ENCODE data around the gene GRWD1. TPM values are rescaled to one million over a fixed set of nuclear protein-coding genes. Genes with fewer than 3 reads are reported as not detected.
A peak's percentile ranks its signal among the peaks of the same experiment; 100 is the strongest.

Gene GRWD1
- total RNA-seq, 1 experiment from 2014 or later, result 77.4 TPM

DNA sequence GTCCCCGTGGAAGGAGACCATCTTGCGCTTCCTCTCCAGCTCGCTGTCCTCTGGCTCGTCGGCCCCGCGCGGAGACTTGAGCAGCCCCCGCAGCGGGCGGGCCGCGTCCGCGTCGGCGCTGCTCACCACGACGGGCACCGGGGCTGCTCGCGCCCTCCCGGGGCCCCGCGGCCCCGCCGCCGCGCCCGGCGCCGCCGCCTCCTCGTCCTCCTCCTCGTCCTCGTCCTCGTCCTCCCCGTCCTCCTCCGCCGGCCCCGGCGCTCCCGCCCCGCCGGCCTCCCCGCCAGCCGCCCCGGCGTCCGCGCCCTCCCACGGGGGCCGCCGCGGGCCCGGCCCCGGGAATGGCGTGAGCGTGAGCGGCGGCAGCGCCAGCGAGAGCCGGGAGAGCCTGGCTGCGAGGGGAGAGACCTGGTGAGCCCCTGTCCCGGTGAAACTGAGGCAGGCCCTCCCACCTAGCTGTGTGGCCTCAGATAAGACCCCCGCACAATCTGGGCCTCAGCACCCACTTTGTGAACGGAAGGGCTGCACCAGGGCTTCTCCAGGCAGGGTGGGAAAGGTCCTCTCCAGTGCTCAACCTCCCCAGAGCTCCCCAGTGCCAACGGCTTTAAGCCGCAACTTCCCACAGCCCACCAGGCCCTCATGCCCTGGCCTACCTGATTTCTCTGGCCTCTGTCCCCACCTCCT, 48.1 kb downstream of the GRWD1 start:
- Histone ChIP-seq H3K4me1 (peaks cover 15% of the 10 kb centered on the region), H3K9me3 (no peaks in the 10 kb centered on the region), H3K36me3 (ENCODE audit: control insufficient read depth, insufficient read depth, low read length) (no peaks in the 10 kb centered on the region; the same call in 1 of the 2 replicates), H3K4me3 (ENCODE audit: low read depth, low read length) (peak overlapping the region; percentile 77), H3K27me3 (replicated peaks; ENCODE audit: control insufficient read depth, insufficient read depth, low read length) (no peaks in the 10 kb centered on the region)
- Mint-ChIP-seq H3K27me3 (ENCODE audit: insufficient read depth, unreplicated experiment) (no peaks in the 10 kb centered on the region), H3K36me3 (ENCODE audit: insufficient read depth, unreplicated experiment) (peaks cover 58% of the 10 kb centered on the region), H3K4me1 (ENCODE audit: low read depth, unreplicated experiment) (peaks cover 33% of the 10 kb centered on the region), H3K9me3 (ENCODE audit: unreplicated experiment) (no peaks in the 10 kb centered on the region), H3K4me3 (ENCODE audit: unreplicated experiment) (peak overlapping the region; percentile 64), H3K27ac (ENCODE audit: unreplicated experiment) (peak overlapping the region; percentile 81)
- intact Hi-C loops (cut with micrococcal nuclease; ENCODE audit: unreplicated experiment), result loop anchor here (1.0 to 2.0 kb wide), 4 partner anchors 8 to 90 kb away; partner anchors contain the start of genes CYTH2 and GRWD1
- no TSS peak for BruUV-seq (replicated peaks)
- CTCF ChIA-PET, result interaction anchor here (0.6 to 1.9 kb wide), 18 partner anchors 8 to 172 kb away, joined by 3 to 47 read pairs (median 6); partner anchors contain the start of gene KDELR1
- no peak for DNase-seq
- POLR2A ChIA-PET, result interaction anchor here (0.6 to 1.7 kb wide), 18 partner anchors 8 to 360 kb away, joined by 3 to 22 read pairs (median 5); partner anchors contain the start of genes KDELR1, RPL18, SPHK2 and SYNGR4
- TF ChIP-seq, protein P1, sequence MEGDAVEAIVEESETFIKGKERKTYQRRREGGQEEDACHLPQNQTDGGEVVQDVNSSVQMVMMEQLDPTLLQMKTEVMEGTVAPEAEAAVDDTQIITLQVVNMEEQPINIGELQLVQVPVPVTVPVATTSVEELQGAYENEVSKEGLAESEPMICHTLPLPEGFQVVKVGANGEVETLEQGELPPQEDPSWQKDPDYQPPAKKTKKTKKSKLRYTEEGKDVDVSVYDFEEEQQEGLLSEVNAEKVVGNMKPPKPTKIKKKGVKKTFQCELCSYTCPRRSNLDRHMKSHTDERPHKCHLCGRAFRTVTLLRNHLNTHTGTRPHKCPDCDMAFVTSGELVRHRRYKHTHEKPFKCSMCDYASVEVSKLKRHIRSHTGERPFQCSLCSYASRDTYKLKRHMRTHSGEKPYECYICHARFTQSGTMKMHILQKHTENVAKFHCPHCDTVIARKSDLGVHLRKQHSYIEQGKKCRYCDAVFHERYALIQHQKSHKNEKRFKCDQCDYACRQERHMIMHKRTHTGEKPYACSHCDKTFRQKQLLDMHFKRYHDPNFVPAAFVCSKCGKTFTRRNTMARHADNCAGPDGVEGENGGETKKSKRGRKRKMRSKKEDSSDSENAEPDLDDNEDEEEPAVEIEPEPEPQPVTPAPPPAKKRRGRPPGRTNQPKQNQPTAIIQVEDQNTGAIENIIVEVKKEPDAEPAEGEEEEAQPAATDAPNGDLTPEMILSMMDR (IDR thresholded peaks at IDR 0.05; ENCODE audit: insufficient read depth in 1 of 2, low read depth in 1 of 2, low read length in 1 of 2, severe bottlenecking in 1 of 2, unreplicated experiment in 1 of 2), result no peak

DNA sequence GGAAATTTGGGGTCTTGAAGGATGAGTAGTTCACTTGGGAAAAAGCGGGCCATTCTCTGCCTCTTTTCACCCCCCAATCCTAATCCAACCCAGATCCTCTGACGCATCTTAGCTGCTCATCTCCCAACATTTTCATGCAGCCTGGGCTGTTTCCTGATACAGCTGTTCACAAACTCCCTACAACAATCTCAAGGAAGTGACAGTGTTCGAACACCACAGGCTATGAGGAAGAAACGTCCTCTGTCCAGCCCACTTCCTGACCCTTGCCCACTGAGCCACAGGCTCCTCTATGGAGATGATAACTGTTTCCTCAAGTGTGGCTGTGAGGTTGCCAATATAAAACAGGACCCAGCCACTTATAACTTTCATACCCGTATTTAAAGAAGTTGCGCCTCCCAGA, 49.6 kb downstream of the GRWD1 start:
- Histone ChIP-seq H3K27me3 (replicated peaks; ENCODE audit: control insufficient read depth, insufficient read depth, low read length) (no peaks in the 10 kb centered on the region), H3K4me3 (ENCODE audit: low read depth, low read length) (no peak overlapping the region), H3K4me1 (peaks cover 20% of the 10 kb centered on the region), H3K36me3 (ENCODE audit: control insufficient read depth, insufficient read depth, low read length) (no peaks in the 10 kb centered on the region; the same call in 1 of the 2 replicates), H3K9me3 (no peaks in the 10 kb centered on the region)
- Mint-ChIP-seq H3K4me1 (ENCODE audit: low read depth, unreplicated experiment) (peaks cover 42% of the 10 kb centered on the region), H3K9me3 (ENCODE audit: unreplicated experiment) (no peaks in the 10 kb centered on the region), H3K27ac (ENCODE audit: unreplicated experiment) (peak overlapping the region; percentile 81), H3K36me3 (ENCODE audit: insufficient read depth, unreplicated experiment) (peaks cover 58% of the 10 kb centered on the region), H3K27me3 (ENCODE audit: insufficient read depth, unreplicated experiment) (no peaks in the 10 kb centered on the region), H3K4me3 (ENCODE audit: unreplicated experiment) (peak overlapping the region; percentile 64)
- no peak for DNase-seq
- intact Hi-C loops (cut with micrococcal nuclease; ENCODE audit: unreplicated experiment), result no loop called here
- BruUV-seq (replicated peaks), result TSS peak; percentile 52
- CTCF ChIA-PET, result no interaction called here
- TF ChIP-seq, protein P1 (IDR thresholded peaks at IDR 0.05; ENCODE audit: insufficient read depth in 1 of 2, low read depth in 1 of 2, low read length in 1 of 2, severe bottlenecking in 1 of 2, unreplicated experiment in 1 of 2), result no peak
- POLR2A ChIA-PET, result no interaction called here

GRCh38 chr19:48496959-48497727, 51.4 kb downstream of the GRWD1 start:
- Histone ChIP-seq H3K4me1 (peaks cover 24% of the 10 kb centered on the region), H3K4me3 (ENCODE audit: low read depth, low read length) (no peak overlapping the region), H3K9me3 (no peaks in the 10 kb centered on the region), H3K27me3 (replicated peaks; ENCODE audit: control insufficient read depth, insufficient read depth, low read length) (no peaks in the 10 kb centered on the region), H3K36me3 (ENCODE audit: control insufficient read depth, insufficient read depth, low read length) (no peaks in the 10 kb centered on the region; the same call in 1 of the 2 replicates)
- peaks cover 35% of the 10 kb centered on the region for H3K4me1 Mint-ChIP-seq (ENCODE audit: low read depth, unreplicated experiment)
- TF ChIP-seq, protein P1 (IDR thresholded peaks at IDR 0.05; ENCODE audit: insufficient read depth in 1 of 2, low read depth in 1 of 2, low read length in 1 of 2, severe bottlenecking in 1 of 2, unreplicated experiment in 1 of 2), result no peak
- CTCF ChIA-PET, result no interaction called here
- BruUV-seq (replicated peaks), result no TSS peak
- H3K27ac Mint-ChIP-seq (ENCODE audit: unreplicated experiment), result no peak overlapping the region
- no peaks in the 10 kb centered on the region for H3K27me3 Mint-ChIP-seq (ENCODE audit: insufficient read depth, unreplicated experiment)
- intact Hi-C loops (cut with micrococcal nuclease; ENCODE audit: unreplicated experiment), result no loop called here
- POLR2A ChIA-PET, result no interaction called here
- no peak overlapping the region for H3K4me3 Mint-ChIP-seq (ENCODE audit: unreplicated experiment)
- no peaks in the 10 kb centered on the region for H3K9me3 Mint-ChIP-seq (ENCODE audit: unreplicated experiment)
- peaks cover 51% of the 10 kb centered on the region for H3K36me3 Mint-ChIP-seq (ENCODE audit: insufficient read depth, unreplicated experiment)
- no peak for DNase-seq

Measured in Caco-2 (cell line).